Neural progenitor cell (in vitro differentiated cells): ENCODE data around the gene DNAJA2. TPM values are rescaled to one million over a fixed set of nuclear protein-coding genes. Genes with fewer than 3 reads are reported as not detected.
"Not testable (repeated sequence)": the region's sequence is repeated elsewhere in the genome, so short reads cannot be mapped to it uniquely, and the experiment has no call there.

ENCODE experiments used
- DNase-seq: peaks from one replicate; pipeline ENCODE4 v3.0.0-alpha.2; 2016; ENCODE audit warnings: low spot score
- H2AFZ ChIP-seq: fragments of 200-600 bp; sonication (generic); replicated peaks from 2 replicates; pipeline ENCODE4 v1.6.1; 2016; ENCODE audit warnings: antibody characterized with exemption
- H3F3A ChIP-seq: fragments of 200-600 bp; sonication (generic); 2 replicates; pipeline ENCODE4 v1.6.1; 2016; ENCODE audit warnings: antibody characterized with exemption, low read depth
- H3K27ac ChIP-seq: fragments of 200-600 bp; sonication (generic); 2 replicates; pipeline ENCODE4 v1.5.1; 2016; ENCODE audit warnings: mild to moderate bottlenecking
- H3K27me3 ChIP-seq: fragments of 200-600 bp; sonication (generic); 2 replicates; pipeline ENCODE4 v1.6.1; 2016; ENCODE audit warnings: mild to moderate bottlenecking, moderate library complexity
- H3K36me3 ChIP-seq: fragments of 200-600 bp; sonication (generic); 2 replicates; pipeline ENCODE4 v1.5.1; 2016
- H3K4me1 ChIP-seq: fragments of 200-600 bp; sonication (generic); 2 replicates; pipeline ENCODE4 v1.6.1; 2016; ENCODE audit warnings: mixed run types
- H3K4me2 ChIP-seq: fragments of 200-600 bp; sonication (generic); 2 replicates; pipeline ENCODE4 v1.6.1; 2016
- H3K4me3 ChIP-seq: fragments of 200-600 bp; sonication (generic); 2 replicates; pipeline ENCODE4 v1.5.1; 2016
- H3K79me2 ChIP-seq: fragments of 200-600 bp; sonication (generic); 2 replicates; pipeline ENCODE4 v1.6.1; 2016; ENCODE audit warnings: low read depth
- H3K9ac ChIP-seq: fragments of 200-600 bp; sonication (generic); 2 replicates; pipeline ENCODE4 v1.6.1; 2016
- H3K9me3 ChIP-seq: fragments of 200-600 bp; sonication (generic); 2 replicates; pipeline ENCODE4 v1.5.1; 2016; ENCODE audit warnings: low read depth
- H4K20me1 ChIP-seq: fragments of 200-600 bp; sonication (generic); 2 replicates; pipeline ENCODE4 v1.6.1; 2016; ENCODE audit warnings: low read depth
- H3K27ac Mint-ChIP-seq: 3 replicates; pipeline ENCODE4 v1.8.0; 2021; ENCODE audit warnings: mixed read lengths
- H3K27me3 Mint-ChIP-seq: 2 replicates; pipeline ENCODE4 v1.8.0; 2022; ENCODE audit warnings: low read depth, mild to moderate bottlenecking, inconsistent platforms, moderate library complexity, mixed read lengths; ENCODE audit not compliant: insufficient read depth
- H3K36me3 Mint-ChIP-seq: 3 replicates; pipeline ENCODE4 v1.8.0; 2021; ENCODE audit warnings: mixed read lengths
- H3K4me1 Mint-ChIP-seq: 3 replicates; pipeline ENCODE4 v1.8.0; 2021; ENCODE audit warnings: mixed read lengths
- H3K4me3 Mint-ChIP-seq: 3 replicates; pipeline ENCODE4 v1.8.0; 2021; ENCODE audit warnings: mild to moderate bottlenecking, moderate library complexity, mixed read lengths
- H3K9me3 Mint-ChIP-seq: 3 replicates; pipeline ENCODE4 v1.8.0; 2020; ENCODE audit warnings: mixed read lengths
- EZH2 ChIP-seq: fragments of 200-600 bp; sonication (generic); IDR thresholded peaks from 2 replicates; pipeline ENCODE4 v1.6.1; 2017; ENCODE audit warnings: antibody characterized with exemption, mild to moderate bottlenecking, moderate library complexity
- EZH2phosphoT487 ChIP-seq: fragments of 200-600 bp; sonication (generic); IDR thresholded peaks from 2 replicates; pipeline ENCODE4 v1.6.1; 2017; ENCODE audit warnings: antibody characterized with exemption
- total RNA-seq: library from RNA; depleted of rRNA; stranded (reverse); fragments of >200 nt; gene quantifications from 2 replicates; pipeline ENCODE4 v1.2.3, GENCODE V29; 2015; ENCODE audit warnings: low replicate concordance
- TF ChIP-seq, protein P1 (sequence below): fragments of 200-600 bp; sonication (generic); IDR thresholded peaks from 2 replicates; pipeline ENCODE4 v1.5.1; 2017; ENCODE audit warnings: antibody characterized with exemption, mild to moderate bottlenecking

DNAJA2 gene
- total RNA-seq, 1 donor from 2014 or later = 113 TPM

DNA sequence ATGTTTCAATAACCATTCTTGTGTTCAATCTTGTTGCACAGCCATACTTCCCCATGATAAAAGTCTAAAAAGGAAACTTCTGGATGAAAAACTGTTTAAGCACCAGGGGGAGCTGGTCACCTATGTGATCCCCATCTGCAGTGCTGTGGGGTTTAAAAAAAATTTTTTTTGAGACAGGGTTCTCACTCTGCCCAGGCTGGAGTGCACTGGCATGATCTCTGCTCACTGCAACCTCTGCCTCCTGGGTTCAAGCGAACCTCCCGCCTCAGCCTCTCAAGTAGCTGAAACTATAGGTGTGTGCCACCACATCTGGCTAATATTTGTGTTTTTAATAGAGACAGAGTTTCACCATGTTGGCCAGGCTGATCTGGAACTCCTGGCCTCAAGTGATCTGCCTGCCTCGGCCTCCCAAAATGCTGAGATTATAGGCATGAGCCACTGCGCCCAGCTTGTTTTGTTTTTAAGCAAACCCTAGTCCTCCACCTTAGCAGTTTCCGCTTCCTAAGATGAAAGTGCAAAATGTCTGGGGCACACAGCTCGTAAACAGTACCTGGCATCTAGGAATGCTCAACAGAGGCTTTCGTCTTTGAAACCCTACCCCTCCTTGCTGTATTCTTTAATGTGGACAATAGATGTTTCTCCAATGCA is 25.4 kb downstream of the DNAJA2 start:
- Histone ChIP-seq H3K79me2 (no peaks in the 10 kb centered on the region), H3K4me1 (no peaks in the 10 kb centered on the region), H3K27me3 (no peaks in the 10 kb centered on the region), H3K4me2 (no peak overlapping the region), H3K36me3 (no peaks in the 10 kb centered on the region), H3F3A (no peaks in the 10 kb centered on the region), H3K9ac (no peak overlapping the region), H3K4me3 (no peak overlapping the region), H3K9me3 (no peaks in the 10 kb centered on the region), H4K20me1 (no peaks in the 10 kb centered on the region), H3K27ac (no peak overlapping the region), H2AFZ (peak overlapping the region; percentile 7)
- peak; percentile 56 for DNase-seq
- Mint-ChIP-seq H3K9me3 (no peaks in the 10 kb centered on the region), H3K4me1 (no peaks in the 10 kb centered on the region), H3K4me3 (no peak overlapping the region), H3K27ac (no peak overlapping the region), H3K27me3 (peaks cover 4% of the 10 kb centered on the region), H3K36me3 (no peaks in the 10 kb centered on the region)
- no peak for TF ChIP-seq EZH2phosphoT487
- TF ChIP-seq EZH2 = no peak
- TF ChIP-seq, protein P1, sequence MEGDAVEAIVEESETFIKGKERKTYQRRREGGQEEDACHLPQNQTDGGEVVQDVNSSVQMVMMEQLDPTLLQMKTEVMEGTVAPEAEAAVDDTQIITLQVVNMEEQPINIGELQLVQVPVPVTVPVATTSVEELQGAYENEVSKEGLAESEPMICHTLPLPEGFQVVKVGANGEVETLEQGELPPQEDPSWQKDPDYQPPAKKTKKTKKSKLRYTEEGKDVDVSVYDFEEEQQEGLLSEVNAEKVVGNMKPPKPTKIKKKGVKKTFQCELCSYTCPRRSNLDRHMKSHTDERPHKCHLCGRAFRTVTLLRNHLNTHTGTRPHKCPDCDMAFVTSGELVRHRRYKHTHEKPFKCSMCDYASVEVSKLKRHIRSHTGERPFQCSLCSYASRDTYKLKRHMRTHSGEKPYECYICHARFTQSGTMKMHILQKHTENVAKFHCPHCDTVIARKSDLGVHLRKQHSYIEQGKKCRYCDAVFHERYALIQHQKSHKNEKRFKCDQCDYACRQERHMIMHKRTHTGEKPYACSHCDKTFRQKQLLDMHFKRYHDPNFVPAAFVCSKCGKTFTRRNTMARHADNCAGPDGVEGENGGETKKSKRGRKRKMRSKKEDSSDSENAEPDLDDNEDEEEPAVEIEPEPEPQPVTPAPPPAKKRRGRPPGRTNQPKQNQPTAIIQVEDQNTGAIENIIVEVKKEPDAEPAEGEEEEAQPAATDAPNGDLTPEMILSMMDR = peak; percentile 76

DNA sequence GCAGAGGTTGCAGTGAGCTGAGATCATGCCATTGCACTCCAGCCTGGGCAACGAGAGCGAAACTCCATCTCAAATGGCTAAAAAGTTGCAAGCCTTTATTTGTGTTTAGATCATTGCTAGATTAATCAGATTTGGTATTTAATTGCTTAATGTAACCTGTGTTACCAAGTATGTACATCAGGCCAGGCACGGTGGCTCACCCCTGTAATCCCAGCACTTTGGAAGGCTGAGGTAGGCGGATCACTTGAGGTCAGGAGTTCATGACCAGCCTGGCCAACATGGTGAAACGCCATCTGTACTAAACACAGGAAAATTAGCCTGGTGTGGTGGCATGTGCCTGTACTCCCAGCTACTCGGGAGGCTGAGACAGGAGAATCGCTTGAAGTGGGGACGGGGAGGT is 28.8 kb downstream of the DNAJA2 start:
- H3K27ac Mint-ChIP-seq, H3K4me1 ChIP-seq, H3K27me3 Mint-ChIP-seq, H3K4me3 Mint-ChIP-seq, H3K4me2 ChIP-seq, H3K9me3 ChIP-seq, H3K36me3 ChIP-seq, H3K4me1 Mint-ChIP-seq, H3K36me3 Mint-ChIP-seq, H3K79me2 ChIP-seq, DNase-seq, H3K9ac ChIP-seq, H3K27ac ChIP-seq, H3F3A ChIP-seq, H3K4me3 ChIP-seq, H3K9me3 Mint-ChIP-seq, H3K27me3 ChIP-seq, H4K20me1 ChIP-seq, H2AFZ ChIP-seq: not testable (repeated sequence)

DNA sequence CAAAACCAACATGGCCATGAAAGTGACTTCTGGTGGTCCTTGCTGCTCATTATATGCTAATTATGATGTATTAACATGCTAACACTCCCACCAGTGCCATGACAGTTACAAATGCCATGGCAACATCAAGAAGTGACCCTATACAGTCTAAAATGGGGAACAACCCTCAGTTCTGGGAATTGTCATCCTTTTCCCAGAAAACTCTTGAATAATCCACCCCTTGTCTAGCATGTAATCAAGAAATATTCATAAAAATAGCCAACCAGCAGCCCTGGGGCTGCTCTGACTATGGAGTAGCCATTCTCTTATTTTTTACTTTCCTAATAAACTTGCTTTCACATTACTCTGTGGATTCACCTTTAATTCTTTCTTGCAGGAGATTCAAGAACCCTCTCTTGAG is 35.9 kb downstream of the DNAJA2 start:
- Histone ChIP-seq H3K27me3 (no peaks in the 10 kb centered on the region), H2AFZ (no peak overlapping the region), H3K4me1 (no peaks in the 10 kb centered on the region), H3K9me3 (no peaks in the 10 kb centered on the region), H3K79me2 (no peaks in the 10 kb centered on the region), H4K20me1 (no peaks in the 10 kb centered on the region), H3K9ac (no peak overlapping the region), H3K27ac (no peak overlapping the region), H3K36me3 (no peaks in the 10 kb centered on the region), H3K4me2 (no peak overlapping the region), H3K4me3 (no peak overlapping the region), H3F3A (no peaks in the 10 kb centered on the region)
- no peaks in the 10 kb centered on the region for H3K27me3 Mint-ChIP-seq
- H3K27ac Mint-ChIP-seq = no peak overlapping the region
- no peaks in the 10 kb centered on the region for H3K36me3 Mint-ChIP-seq
- no peaks in the 10 kb centered on the region for H3K4me1 Mint-ChIP-seq
- TF ChIP-seq EZH2phosphoT487 (no peak), EZH2 (no peak)
- TF ChIP-seq, protein P1 = no peak
- no peak for DNase-seq
- no peaks in the 10 kb centered on the region for H3K9me3 Mint-ChIP-seq
- no peak overlapping the region for H3K4me3 Mint-ChIP-seq

DNA sequence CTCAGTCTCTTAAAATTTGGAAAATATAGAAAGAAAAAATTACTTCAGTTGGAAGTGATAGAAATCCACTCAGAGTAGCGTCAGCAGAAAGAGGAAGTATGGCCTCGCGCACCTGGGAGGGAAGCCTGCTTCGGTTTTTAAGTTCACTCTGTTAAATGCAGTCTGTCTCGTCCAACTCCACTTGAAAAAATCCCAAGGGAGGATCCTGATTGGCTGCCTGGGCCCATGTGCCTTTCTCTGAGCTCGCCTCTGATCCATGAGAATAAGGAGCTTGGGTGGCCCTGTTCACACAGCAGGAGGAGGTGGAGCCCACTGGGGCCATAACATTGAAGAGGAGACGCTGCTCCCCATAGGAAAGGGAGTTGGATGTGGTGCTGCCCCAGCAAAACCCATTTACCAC is 40.7 kb downstream of the DNAJA2 start:
- H3K79me2 ChIP-seq = no peaks in the 10 kb centered on the region
- H3K27me3 ChIP-seq = no peaks in the 10 kb centered on the region
- no peaks in the 10 kb centered on the region for H3K4me1 ChIP-seq
- DNase-seq = no peak
- H3K9ac ChIP-seq = no peak overlapping the region
- H3K4me2 ChIP-seq = no peak overlapping the region
- no peaks in the 10 kb centered on the region for H3K36me3 ChIP-seq
- peak overlapping the region; percentile 25 for H3K27ac Mint-ChIP-seq
- H2AFZ ChIP-seq = no peak overlapping the region
- no peak overlapping the region for H3K4me3 Mint-ChIP-seq
- peaks cover 3% of the 10 kb centered on the region for H4K20me1 ChIP-seq
- peaks cover 8% of the 10 kb centered on the region for H3F3A ChIP-seq
- no peaks in the 10 kb centered on the region for H3K9me3 Mint-ChIP-seq
- H3K27me3 Mint-ChIP-seq = no peaks in the 10 kb centered on the region
- no peak overlapping the region for H3K4me3 ChIP-seq
- H3K36me3 Mint-ChIP-seq = peaks cover 13% of the 10 kb centered on the region
- TF ChIP-seq, protein P1 = no peak
- TF ChIP-seq EZH2phosphoT487 (no peak), EZH2 (no peak)
- no peak overlapping the region for H3K27ac ChIP-seq
- no peaks in the 10 kb centered on the region for H3K9me3 ChIP-seq
- no peaks in the 10 kb centered on the region for H3K4me1 Mint-ChIP-seq
